Measurements from ENCODE around the gene TREX2. TPM values are rescaled to one million over a fixed set of nuclear protein-coding genes. Genes with fewer than 3 reads are reported as not detected.

TREX2 gene
- total RNA-seq (2014; rRNA removed; shearing (Covaris generic)): 0.19 and 0.40 TPM in 2 replicates
- polyA plus RNA-seq (2015; cell fraction: cytosol; rRNA removed): 0.96 and 2.4 TPM in 2 replicates
- 1.7 and 2.2 TPM in 2 replicates for polyA plus RNA-seq (2015; cell fraction: nucleus; rRNA removed)

DNA sequence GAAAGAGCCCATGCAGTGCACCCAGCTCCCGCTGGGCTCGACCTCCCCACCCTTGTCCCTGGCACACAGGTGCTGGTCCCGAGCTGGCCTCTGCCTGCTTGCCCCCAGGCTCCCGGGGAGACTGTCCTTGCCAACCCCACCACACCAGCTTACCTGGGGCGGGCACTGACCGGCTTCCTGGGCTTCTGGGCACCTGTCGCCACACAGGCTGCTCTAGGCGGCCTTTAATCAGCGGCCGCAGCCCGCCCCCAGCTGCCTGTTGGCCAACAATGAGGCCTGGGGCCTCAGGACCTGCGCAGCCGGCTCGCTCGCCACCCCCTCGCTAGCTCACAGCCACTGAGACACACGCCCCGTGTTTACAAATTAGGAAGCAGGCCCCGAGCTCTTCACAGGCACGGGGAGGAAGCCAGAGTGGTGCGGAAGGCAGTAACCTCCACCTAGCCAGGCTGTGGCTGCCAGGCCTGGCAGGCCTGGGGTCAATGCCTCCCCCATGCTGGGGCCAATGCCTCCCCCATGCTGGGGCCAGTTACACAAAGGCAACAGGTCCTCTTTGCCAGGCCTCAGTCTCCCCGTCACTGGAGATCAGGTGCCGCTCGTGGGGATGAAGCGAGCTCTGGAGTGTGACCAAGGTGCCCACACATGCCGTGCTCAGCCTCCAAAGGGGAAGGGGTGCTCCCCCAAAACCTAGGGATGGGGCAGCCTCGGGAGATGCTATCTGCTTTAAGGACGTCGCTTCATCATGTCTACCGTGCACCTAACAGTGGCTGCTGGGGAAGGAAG, at the start of gene TREX2:
TSS of gene TREX2 (minus strand) at position 201 of the 780 bp plus-strand sequence. CDS start 626 bp downstream, outside the sequence.
- in situ Hi-C loops (cut with HindIII; ENCODE audit: low pct_unique_long_range_greater_than_20kb, low sequenced_read_pairs): no loop called here
- no peak for DNase-seq (ENCODE audit: low read depth, low spot score)

DNA sequence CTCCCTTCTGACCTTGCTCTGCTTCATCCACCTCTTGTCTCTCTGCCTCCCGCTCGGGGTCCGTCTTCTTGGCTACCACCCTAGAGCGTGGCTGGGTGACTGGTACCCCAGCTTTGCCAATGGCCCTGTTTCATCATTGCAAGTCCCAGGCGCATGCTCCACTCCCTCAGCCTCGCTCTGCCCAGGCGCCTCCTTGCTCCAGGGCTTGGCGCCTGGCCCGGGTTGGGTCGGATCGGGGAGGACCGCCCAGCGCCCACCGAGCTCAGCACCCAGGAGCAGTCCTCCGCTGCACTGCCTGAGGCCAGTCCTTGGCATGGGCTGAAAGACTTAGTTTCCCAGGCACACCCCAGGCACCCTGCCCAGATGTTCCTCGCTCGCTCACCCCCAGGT, 49.5 kb upstream of the TREX2 start:
- in situ Hi-C loops (cut with HindIII; ENCODE audit: low pct_unique_long_range_greater_than_20kb, low sequenced_read_pairs): no loop called here
- no peak for DNase-seq (ENCODE audit: low read depth, low spot score)

- DNase-seq (ENCODE audit: low read depth, low spot score): peak; percentile 8
- in situ Hi-C loops (cut with HindIII; ENCODE audit: low pct_unique_long_range_greater_than_20kb, low sequenced_read_pairs): no loop called here
Observed at GRCh38 chrX:153494541-153495361, 48.9 kb upstream of the TREX2 start, which contains the start of gene BGN. Gene BGN, plus strand, starts transcription at chrX:153494980. Its CDS starts 9,652 bp downstream, at chrX:153504632.

GRCh38 chrX:153494061-153494460, 48.2 kb upstream of the TREX2 start:
- in situ Hi-C loops (cut with HindIII; ENCODE audit: low pct_unique_long_range_greater_than_20kb, low sequenced_read_pairs): no loop called here
- DNase-seq (ENCODE audit: low read depth, low spot score): no peak

DNA sequence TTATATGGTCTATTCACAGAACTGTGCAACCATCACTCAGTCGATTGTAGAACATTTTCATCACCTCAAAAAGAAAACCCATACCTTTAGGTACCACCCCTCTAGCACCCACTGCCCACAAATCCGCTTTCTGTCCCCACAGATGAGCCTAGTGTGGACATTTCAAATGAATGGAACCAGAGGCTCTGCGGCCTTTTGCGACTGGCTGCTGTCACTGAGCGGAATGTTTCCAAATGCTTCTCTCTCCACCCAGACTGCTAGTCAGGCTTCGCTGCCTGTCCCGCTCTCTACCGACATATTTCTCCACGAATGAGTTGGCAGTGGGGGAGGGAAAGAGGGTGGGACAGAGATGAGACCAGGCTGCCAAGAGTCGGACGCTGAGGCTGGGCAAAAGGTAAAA, 47.2 kb upstream of the TREX2 start:
- DNase-seq (ENCODE audit: low read depth, low spot score): no peak
- in situ Hi-C loops (cut with HindIII; ENCODE audit: low pct_unique_long_range_greater_than_20kb, low sequenced_read_pairs): no loop called here

- in situ Hi-C loops (cut with HindIII; ENCODE audit: low pct_unique_long_range_greater_than_20kb, low sequenced_read_pairs): no loop called here
- DNase-seq (ENCODE audit: low read depth, low spot score): no peak
Observed at GRCh38 chrX:153492543-153492942, 46.7 kb upstream of the TREX2 start.

DNA sequence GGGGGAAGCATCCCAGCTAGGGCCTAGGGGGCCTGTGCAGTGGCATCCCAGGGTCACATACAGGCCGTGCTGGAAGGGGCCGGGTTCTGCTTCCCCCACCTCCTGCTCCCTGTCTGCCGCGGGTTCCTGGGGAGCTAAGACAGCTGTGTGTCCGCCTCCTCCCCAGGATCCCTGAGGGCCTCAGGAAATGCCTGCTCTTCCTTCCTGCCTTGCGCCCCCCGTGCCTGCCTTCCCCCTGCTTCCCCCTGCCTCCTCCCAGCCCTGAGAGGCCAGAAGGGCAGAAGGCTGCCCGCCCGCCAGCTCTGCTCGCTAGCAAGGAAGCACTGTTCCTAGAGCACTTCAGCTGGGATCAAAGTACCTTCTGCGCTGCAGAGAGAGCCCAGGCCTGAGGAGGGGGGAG, 46.1 kb upstream of the TREX2 start:
- no peak for DNase-seq (ENCODE audit: low read depth, low spot score)
- in situ Hi-C loops (cut with HindIII; ENCODE audit: low pct_unique_long_range_greater_than_20kb, low sequenced_read_pairs): no loop called here

- in situ Hi-C loops (cut with HindIII; ENCODE audit: low pct_unique_long_range_greater_than_20kb, low sequenced_read_pairs): no loop called here
- DNase-seq (ENCODE audit: low read depth, low spot score): no peak
Observed at GRCh38 chrX:153491351-153491914, 45.6 kb upstream of the TREX2 start.

DNA sequence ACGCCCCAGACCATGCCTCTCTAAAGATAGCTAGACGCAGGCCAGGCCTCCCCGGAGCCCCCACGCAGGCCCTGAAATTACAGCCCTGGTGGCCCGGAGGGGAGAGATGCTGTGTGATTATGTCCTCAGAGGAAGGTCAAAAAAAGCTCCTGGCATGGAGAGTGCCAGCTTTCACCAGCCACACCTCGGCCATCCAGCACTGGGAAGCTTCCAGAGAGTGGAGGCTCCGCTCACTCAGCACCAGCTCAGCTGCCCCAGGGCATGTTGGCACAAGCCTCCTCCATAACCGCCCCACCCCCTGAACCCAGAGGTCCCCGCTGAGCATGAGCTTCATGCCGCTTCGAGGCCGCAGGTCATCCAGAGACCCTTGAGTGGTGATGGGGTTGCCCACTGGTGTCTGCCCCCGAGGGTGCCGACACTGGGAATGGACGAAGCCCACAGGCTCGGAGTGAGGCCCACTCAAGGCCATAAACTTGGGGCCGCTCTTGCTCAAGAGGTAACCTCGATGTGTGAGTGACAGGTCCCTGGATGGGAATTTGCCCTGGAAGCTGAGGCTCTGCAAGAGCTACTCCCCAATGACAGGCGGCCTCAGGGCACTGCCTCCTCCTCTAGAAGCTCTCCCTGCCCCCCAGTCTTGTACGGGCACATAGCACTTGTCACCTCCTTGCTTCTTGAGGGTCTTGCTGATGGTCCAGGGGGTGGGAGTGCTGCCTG, 44.5 kb upstream of the TREX2 start:
- no peak for DNase-seq (ENCODE audit: low read depth, low spot score)
- in situ Hi-C loops (cut with HindIII; ENCODE audit: low pct_unique_long_range_greater_than_20kb, low sequenced_read_pairs): no loop called here

DNA sequence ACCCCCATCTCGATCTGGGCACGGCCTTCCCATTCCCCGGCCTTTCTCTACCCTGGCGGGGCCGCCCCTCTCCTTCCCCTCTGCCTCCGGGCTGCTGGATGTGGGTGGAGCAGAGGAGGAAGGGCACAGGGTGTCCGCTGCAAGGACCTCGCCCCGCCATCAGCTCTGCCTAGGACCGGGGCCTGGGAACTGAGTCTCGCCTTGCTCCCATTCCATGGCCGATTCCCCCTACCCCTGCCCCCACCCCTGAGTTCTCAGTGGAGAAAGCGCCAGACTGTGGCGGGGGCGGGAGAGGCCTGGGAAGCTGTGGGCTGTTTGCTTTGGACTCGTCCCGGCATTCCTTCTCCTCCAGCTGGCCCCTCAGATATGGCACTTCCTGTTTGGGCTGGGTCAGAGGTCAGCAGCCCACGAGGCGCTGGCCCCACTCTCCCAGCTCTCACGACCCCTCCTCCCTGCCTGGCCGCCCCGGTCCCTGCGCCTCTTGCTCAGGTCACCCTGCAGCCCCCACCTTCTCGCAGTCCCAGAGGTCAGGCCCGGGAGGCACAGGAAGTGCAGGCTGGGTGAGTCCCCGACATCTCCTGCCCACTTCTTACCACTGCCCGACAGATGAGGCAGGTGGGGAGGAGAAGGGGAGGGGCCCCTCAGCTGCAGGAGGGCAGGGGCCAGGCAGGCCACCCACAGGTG, 42.5 kb upstream of the TREX2 start:
- in situ Hi-C loops (cut with HindIII; ENCODE audit: low pct_unique_long_range_greater_than_20kb, low sequenced_read_pairs): no loop called here
- no peak for DNase-seq (ENCODE audit: low read depth, low spot score)

- DNase-seq (ENCODE audit: low read depth, low spot score): no peak
- in situ Hi-C loops (cut with HindIII; ENCODE audit: low pct_unique_long_range_greater_than_20kb, low sequenced_read_pairs): no loop called here
Observed at GRCh38 chrX:153487590-153488071, 41.8 kb upstream of the TREX2 start.

GRCh38 chrX:153486171-153486570, 40.3 kb upstream of the TREX2 start:
- in situ Hi-C loops (cut with HindIII; ENCODE audit: low pct_unique_long_range_greater_than_20kb, low sequenced_read_pairs): no loop called here
- DNase-seq (ENCODE audit: low read depth, low spot score): no peak

GRCh38 chrX:153485396-153486080, 39.7 kb upstream of the TREX2 start:
- no peak for DNase-seq (ENCODE audit: low read depth, low spot score)

GRCh38 chrX:153482376-153483015, 36.6 kb upstream of the TREX2 start:
- DNase-seq (ENCODE audit: low read depth, low spot score): no peak
- in situ Hi-C loops (cut with HindIII; ENCODE audit: low pct_unique_long_range_greater_than_20kb, low sequenced_read_pairs): no loop called here

More at GRCh38 chrX:153485396-153486080, 39.7 kb upstream of the TREX2 start:
- in situ Hi-C loops (cut with HindIII; ENCODE audit: low pct_unique_long_range_greater_than_20kb, low sequenced_read_pairs): no loop called here

GRCh38 chrX:153481043-153481442, 35.2 kb upstream of the TREX2 start:
- no peak for DNase-seq (ENCODE audit: low read depth, low spot score)
- in situ Hi-C loops (cut with HindIII; ENCODE audit: low pct_unique_long_range_greater_than_20kb, low sequenced_read_pairs): no loop called here

GRCh38 chrX:153478746-153479145, 32.9 kb upstream of the TREX2 start:
- in situ Hi-C loops (cut with HindIII; ENCODE audit: low pct_unique_long_range_greater_than_20kb, low sequenced_read_pairs): no loop called here
- peak; percentile 61 for DNase-seq (ENCODE audit: low read depth, low spot score)

Data from SK-MEL-5 (cell line).